Endothelial cell (in vitro differentiated cells): ENCODE measurements around the gene CHD2. TPM values are rescaled to one million over a fixed set of nuclear protein-coding genes. Genes with fewer than 3 reads are reported as not detected.

Experiments used
- DNase-seq: peaks from one replicate; pipeline ENCODE4 v3.0.0; 2021; ENCODE audit warnings: low spot score
- H3K27ac Mint-ChIP-seq: one replicate; pipeline ENCODE4 v1.8.0; 2021; ENCODE audit warnings: mixed read lengths, inconsistent platforms; ENCODE audit not compliant: unreplicated experiment
- H3K27me3 Mint-ChIP-seq: one replicate; pipeline ENCODE4 v1.8.0; 2021; ENCODE audit warnings: mild to moderate bottlenecking, moderate library complexity, mixed read lengths, inconsistent platforms; ENCODE audit not compliant: unreplicated experiment
- H3K36me3 Mint-ChIP-seq: one replicate; pipeline ENCODE4 v1.8.0; 2021; ENCODE audit warnings: mild to moderate bottlenecking, low read depth, mixed read lengths, inconsistent platforms; ENCODE audit not compliant: unreplicated experiment
- H3K4me1 Mint-ChIP-seq: one replicate; pipeline ENCODE4 v1.8.0; 2021; ENCODE audit warnings: mild to moderate bottlenecking, mixed read lengths, inconsistent platforms; ENCODE audit not compliant: unreplicated experiment
- H3K4me3 Mint-ChIP-seq: one replicate; pipeline ENCODE4 v1.8.0; 2021; ENCODE audit warnings: mild to moderate bottlenecking, mixed read lengths, inconsistent platforms; ENCODE audit not compliant: unreplicated experiment
- H3K9me3 Mint-ChIP-seq: one replicate; pipeline ENCODE4 v1.8.0; 2021; ENCODE audit warnings: mixed read lengths, inconsistent platforms; ENCODE audit not compliant: unreplicated experiment
- CTCF ChIP-seq: fragments of 200-600 bp; sonication (generic); IDR thresholded peaks from one replicate; pipeline ENCODE4 v1.5.0; 2021; ENCODE audit warnings: antibody characterized with exemption; ENCODE audit not compliant: unreplicated experiment
- long read RNA-seq: library from polyadenylated mRNA; unstranded; transcript quantifications from one replicate; pipeline ENCODE4 v2.0.0, GENCODE V29; 2020; ENCODE audit not compliant: unreplicated experiment
- total RNA-seq: library from RNA; stranded (reverse); fragmentation: NEBNext Ultra II Directional; extraction: Animal tissue kit (Norgen Biotek cat#: 25700); gene quantifications from one replicate; pipeline ENCODE4 v1.2.1, GENCODE V29; 2021; ENCODE audit not compliant: unreplicated experiment

The CHD2 gene
- 96.3 TPM for total RNA-seq
- long read RNA-seq, partial matches to known transcripts = 3 of 7 reads
- long read RNA-seq, other reads (novel, unspliced or antisense) = 3 of 7 reads

DNA sequence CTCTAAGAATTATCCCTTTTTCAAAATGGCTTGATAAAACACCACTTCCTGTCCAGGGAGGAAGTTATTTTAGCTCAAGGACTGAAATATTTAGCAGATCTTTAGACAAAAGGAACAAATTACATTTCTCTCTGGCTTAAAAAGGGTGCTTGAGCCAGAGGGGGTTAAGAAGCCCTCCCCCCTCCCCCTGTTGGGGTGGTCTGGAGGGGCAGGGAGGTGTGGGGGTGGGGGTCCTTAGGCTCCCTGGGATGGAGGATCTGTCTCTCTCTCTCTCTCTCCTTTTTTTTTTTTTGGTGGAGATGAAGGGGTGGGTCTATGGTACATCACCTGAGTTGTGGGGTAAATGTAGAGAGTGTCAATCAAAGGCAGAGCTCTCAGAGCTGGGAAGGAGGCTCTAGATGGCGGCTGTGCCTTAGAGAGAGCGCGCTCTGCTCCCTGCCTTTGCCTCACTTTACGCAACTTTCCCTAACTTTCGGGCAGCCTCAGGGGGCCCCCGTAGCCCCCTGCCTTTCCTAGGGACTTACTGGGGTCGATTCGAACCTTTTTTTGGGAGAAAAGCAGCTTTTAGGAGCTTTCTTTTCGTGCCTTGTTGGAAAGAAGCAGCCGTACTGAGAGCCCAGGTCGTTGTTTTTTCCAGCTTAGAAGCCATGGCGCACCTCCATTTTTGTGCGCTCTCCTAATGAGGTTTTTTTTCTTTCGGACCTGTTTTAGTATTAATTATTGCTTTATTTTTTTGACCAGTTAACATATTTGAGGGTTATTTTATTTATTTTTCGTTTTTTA, at the start of gene CHD2:
Gene CHD2, plus strand, starts transcription at position 377 of the 783 bp plus-strand sequence. CDS start 914 bp downstream, outside the sequence.
- H3K4me1 Mint-ChIP-seq = peaks cover 12% of the 10 kb centered on the region
- TF ChIP-seq CTCF = no peak
- H3K27ac Mint-ChIP-seq = peak within 1 kb of the TSS; percentile 99
- H3K27me3 Mint-ChIP-seq = peaks cover 4% of the 10 kb centered on the region
- DNase-seq = peak; percentile 60
- H3K9me3 Mint-ChIP-seq = no peaks in the 10 kb centered on the region
- H3K36me3 Mint-ChIP-seq = peaks cover 24% of the 10 kb centered on the region
- H3K4me3 Mint-ChIP-seq = peak within 1 kb of the TSS; percentile 96

DNA sequence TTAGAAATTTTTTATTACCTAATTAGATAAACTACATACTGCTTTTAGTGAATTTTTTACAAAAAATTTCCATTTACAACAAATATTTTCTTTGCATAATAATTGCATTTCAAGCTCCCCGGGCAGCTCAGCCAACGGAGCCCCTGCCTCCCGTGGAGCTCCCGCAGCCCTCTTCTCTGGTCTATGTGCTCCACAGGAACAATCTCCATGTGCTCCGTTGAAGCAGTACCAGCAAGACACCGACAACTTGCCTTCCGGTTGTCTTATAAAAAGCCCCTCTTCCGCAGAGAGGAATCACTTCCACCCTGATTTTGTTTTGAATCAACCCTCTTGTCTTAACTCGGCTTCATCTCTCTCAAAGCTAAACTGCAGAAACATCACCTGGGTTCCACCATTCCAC, 46.9 kb upstream of the CHD2 start:
- H3K27ac Mint-ChIP-seq = no peak overlapping the region
- H3K27me3 Mint-ChIP-seq = no peaks in the 10 kb centered on the region
- no peak overlapping the region for H3K4me3 Mint-ChIP-seq
- no peak for TF ChIP-seq CTCF
- H3K4me1 Mint-ChIP-seq = no peaks in the 10 kb centered on the region
- DNase-seq = no peak
- H3K9me3 Mint-ChIP-seq = no peaks in the 10 kb centered on the region
- H3K36me3 Mint-ChIP-seq = no peaks in the 10 kb centered on the region

- no peaks in the 10 kb centered on the region for H3K27me3 Mint-ChIP-seq
- no peak for TF ChIP-seq CTCF
- H3K4me3 Mint-ChIP-seq = no peak overlapping the region
- peaks cover 4% of the 10 kb centered on the region for H3K9me3 Mint-ChIP-seq
- peaks cover 4% of the 10 kb centered on the region for H3K36me3 Mint-ChIP-seq
- no peak overlapping the region for H3K27ac Mint-ChIP-seq
- H3K4me1 Mint-ChIP-seq = no peaks in the 10 kb centered on the region
- DNase-seq = no peak
Measured at GRCh38 chr15:92861742-92862141, 38.4 kb upstream of the CHD2 start.

GRCh38 chr15:92864127-92864814, 35.9 kb upstream of the CHD2 start:
- Mint-ChIP-seq H3K27me3 (no peaks in the 10 kb centered on the region), H3K36me3 (peaks cover 4% of the 10 kb centered on the region), H3K27ac (no peak overlapping the region), H3K4me3 (no peak overlapping the region), H3K4me1 (no peaks in the 10 kb centered on the region), H3K9me3 (peaks cover 4% of the 10 kb centered on the region)
- TF ChIP-seq CTCF = no peak
- no peak for DNase-seq
